ENCODE results near the gene OPA1.

DNA sequence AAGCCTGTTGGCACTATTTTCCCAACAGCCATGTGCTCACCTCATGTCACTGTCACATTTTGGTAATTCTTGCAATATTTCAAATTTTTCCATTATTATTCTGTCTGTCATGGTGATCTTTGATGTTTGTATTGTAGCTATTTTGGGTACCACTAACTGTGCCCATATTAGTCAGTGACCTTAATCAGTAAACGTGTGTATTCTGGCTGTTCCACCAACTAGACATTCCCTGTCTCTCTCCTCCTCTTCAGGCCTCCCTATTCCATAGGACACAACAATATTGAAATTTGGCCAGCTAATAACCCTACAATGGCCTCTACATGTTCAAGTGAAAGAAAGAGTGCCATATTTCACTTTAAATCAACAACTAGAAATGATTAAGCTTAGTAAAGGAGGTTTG is 88.6 kb downstream of the OPA1 start:
- no peak for TF ChIP-seq POLR2A (IDR thresholded peaks at IDR 0.05)
- TF ChIP-seq, protein P1, sequence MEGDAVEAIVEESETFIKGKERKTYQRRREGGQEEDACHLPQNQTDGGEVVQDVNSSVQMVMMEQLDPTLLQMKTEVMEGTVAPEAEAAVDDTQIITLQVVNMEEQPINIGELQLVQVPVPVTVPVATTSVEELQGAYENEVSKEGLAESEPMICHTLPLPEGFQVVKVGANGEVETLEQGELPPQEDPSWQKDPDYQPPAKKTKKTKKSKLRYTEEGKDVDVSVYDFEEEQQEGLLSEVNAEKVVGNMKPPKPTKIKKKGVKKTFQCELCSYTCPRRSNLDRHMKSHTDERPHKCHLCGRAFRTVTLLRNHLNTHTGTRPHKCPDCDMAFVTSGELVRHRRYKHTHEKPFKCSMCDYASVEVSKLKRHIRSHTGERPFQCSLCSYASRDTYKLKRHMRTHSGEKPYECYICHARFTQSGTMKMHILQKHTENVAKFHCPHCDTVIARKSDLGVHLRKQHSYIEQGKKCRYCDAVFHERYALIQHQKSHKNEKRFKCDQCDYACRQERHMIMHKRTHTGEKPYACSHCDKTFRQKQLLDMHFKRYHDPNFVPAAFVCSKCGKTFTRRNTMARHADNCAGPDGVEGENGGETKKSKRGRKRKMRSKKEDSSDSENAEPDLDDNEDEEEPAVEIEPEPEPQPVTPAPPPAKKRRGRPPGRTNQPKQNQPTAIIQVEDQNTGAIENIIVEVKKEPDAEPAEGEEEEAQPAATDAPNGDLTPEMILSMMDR (IDR thresholded peaks at IDR 0.05): no peak

Data from breast epithelium (tissue), 3 donors.